Testis (tissue), 3 donors: ENCODE data around the gene RABEP2. TPM values are rescaled to one million over a fixed set of nuclear protein-coding genes. Genes with fewer than 3 reads are reported as not detected.
"Not testable (repeated sequence)": the region's sequence is repeated elsewhere in the genome, so short reads cannot be mapped to it uniquely, and the experiment has no call there.

ENCODE experiments used
- DNase-seq: peaks from one replicate; pipeline ENCODE4 v3.0.0-alpha.2; 2019
- H3K27ac ChIP-seq, 2 donors: fragments of 200-600 bp; sonication (generic); one replicate each; pipeline ENCODE4 v1.5.1; 2019
- H3K27me3 ChIP-seq: fragments of 200-600 bp; sonication (generic); one replicate; pipeline ENCODE4 v1.5.1; 2019
- H3K36me3 ChIP-seq: fragments of 200-600 bp; sonication (generic); one replicate; pipeline ENCODE4 v1.5.1; 2017; ENCODE audit warnings: low read depth; ENCODE audit errors: missing control alignments
- H3K4me1 ChIP-seq: fragments of 200-600 bp; sonication (generic); one replicate; pipeline ENCODE4 v1.5.1; 2019
- H3K4me3 ChIP-seq, 2 donors: fragments of 200-600 bp; sonication (generic); one replicate each; pipeline ENCODE4 v1.5.1; 2017 to 2019
- H3K9me3 ChIP-seq: fragments of 200-600 bp; sonication (generic); one replicate; pipeline ENCODE4 v1.5.1; 2017
- POLR2A ChIP-seq: fragments of 450-650 bp; IDR thresholded peaks from one replicate; pipeline ENCODE4 v1.6.1; 2017; ENCODE audit warnings: antibody characterized with exemption, mild to moderate bottlenecking, moderate library complexity
- WGBS, 2 donors: methylation state at CpG; one replicate each; pipeline ENCODE4 v1.1.5; 2018; 5-methylcytosine and 5-hydroxymethylcytosine counted together
- intact Hi-C: fragments of 100-400 bp; cut with DNase I; formaldehyde crosslinking; loops from one replicate; pipeline ENCODE4 v1.15.1; 2023; ENCODE audit warnings: low total_unique reads
- polyA plus RNA-seq: library from polyadenylated mRNA; stranded (reverse); fragments of 350-450 nt; fragmentation: Illumina TruSeq; extraction: RNeasy Lipid Tissue Mini Kit (QIAGEN cat#74804); gene quantifications from one replicate; pipeline ENCODE4 v1.2.3, GENCODE V29; 2014; ENCODE audit warnings: low read depth, low replicate concordance; ENCODE audit not compliant: insufficient read depth
- total RNA-seq, 2 donors: library from RNA; depleted of rRNA; stranded (reverse); fragments of >200 nt; gene quantifications; one replicate each; pipeline ENCODE4 v1.2.3, GENCODE V29; 2016
- TF ChIP-seq, protein P1 (sequence below), 3 experiments: fragments of 450-650 bp in 2 of 3; fragments of 200-600 bp in 1 of 3; sonication (generic) in 1 of 3; IDR thresholded peaks; one replicate each; pipeline ENCODE4 v1.5.1; 2016 to 2019; ENCODE audit warnings: antibody characterized with exemption in 3 of 3, mild to moderate bottlenecking in 2 of 3, moderate library complexity in 1 of 3

Gene RABEP2
- total and polyA plus RNA-seq, 3 donors from 2014 or later, result 14.2 to 51.8 (median 43.3) TPM

DNA sequence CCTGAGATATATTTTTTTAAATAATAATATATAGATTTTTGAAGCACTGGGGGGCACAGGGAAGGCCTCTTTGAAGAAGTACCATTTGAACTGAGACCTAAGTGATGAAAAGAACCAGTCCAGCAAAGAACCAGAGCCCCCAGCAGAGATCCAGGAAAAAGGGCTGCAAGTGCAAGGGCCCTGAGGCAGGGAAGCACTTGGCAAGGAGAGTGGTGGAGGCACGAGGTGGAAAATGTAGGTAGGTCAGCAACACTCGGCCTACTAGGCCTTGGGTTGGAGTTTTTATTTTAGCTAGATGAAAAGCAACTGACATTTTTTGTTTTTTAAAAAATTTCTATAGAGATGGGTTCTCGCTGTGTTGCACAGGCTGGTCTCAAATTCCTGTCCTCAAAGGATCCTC lies 5.2 kb upstream of the RABEP2 start:
- WGBS, 2 donors, result 92 to 95% methylated on average over 3 of the region's 3 CpGs
- Histone ChIP-seq H3K36me3 (no peaks in the 10 kb centered on the region), H3K27ac (no peak overlapping the region), H3K9me3 (no peaks in the 10 kb centered on the region), H3K27me3 (no peaks in the 10 kb centered on the region), H3K4me3 (no peak overlapping the region), H3K4me1 (no peaks in the 10 kb centered on the region)
- TF ChIP-seq, protein P1, sequence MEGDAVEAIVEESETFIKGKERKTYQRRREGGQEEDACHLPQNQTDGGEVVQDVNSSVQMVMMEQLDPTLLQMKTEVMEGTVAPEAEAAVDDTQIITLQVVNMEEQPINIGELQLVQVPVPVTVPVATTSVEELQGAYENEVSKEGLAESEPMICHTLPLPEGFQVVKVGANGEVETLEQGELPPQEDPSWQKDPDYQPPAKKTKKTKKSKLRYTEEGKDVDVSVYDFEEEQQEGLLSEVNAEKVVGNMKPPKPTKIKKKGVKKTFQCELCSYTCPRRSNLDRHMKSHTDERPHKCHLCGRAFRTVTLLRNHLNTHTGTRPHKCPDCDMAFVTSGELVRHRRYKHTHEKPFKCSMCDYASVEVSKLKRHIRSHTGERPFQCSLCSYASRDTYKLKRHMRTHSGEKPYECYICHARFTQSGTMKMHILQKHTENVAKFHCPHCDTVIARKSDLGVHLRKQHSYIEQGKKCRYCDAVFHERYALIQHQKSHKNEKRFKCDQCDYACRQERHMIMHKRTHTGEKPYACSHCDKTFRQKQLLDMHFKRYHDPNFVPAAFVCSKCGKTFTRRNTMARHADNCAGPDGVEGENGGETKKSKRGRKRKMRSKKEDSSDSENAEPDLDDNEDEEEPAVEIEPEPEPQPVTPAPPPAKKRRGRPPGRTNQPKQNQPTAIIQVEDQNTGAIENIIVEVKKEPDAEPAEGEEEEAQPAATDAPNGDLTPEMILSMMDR (IDR thresholded peaks at IDR 0.05), result no peak
- no peak for TF ChIP-seq POLR2A
- intact Hi-C loops, result no loop called here
- no peak for DNase-seq

DNA sequence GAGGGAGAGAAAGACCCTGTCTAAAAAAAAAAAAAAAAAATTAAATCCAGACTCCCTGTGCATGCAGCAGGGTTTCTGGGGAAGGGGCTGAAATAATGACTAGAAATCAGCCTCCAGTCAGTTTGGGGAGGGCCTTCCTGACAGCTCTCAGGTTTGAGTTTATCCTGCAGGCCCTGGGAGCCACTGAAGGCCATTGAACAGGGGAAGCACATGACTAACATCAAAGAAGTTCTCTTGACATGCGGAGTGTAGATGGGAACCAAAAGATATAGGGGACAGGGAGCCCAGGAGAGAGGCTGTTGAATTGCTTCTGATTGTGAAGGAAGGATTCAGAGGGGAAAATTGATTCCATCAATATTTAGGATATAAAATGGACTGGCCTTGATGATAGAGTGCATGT lies 2.8 kb upstream of the RABEP2 start:
- H3K9me3 ChIP-seq, result no peaks in the 10 kb centered on the region
- TF ChIP-seq POLR2A, result no peak
- TF ChIP-seq, protein P1 (IDR thresholded peaks at IDR 0.05), result no peak
- peaks cover 13% of the 10 kb centered on the region for H3K4me1 ChIP-seq
- H3K4me3 ChIP-seq, result no peak overlapping the region
- no peaks in the 10 kb centered on the region for H3K27me3 ChIP-seq
- no peak for DNase-seq
- no peak overlapping the region for H3K27ac ChIP-seq
- no peaks in the 10 kb centered on the region for H3K36me3 ChIP-seq
- 90 to 92% methylated on average over 1 of the region's 1 CpG for WGBS, 2 donors
- intact Hi-C loops, result no loop called here

DNA sequence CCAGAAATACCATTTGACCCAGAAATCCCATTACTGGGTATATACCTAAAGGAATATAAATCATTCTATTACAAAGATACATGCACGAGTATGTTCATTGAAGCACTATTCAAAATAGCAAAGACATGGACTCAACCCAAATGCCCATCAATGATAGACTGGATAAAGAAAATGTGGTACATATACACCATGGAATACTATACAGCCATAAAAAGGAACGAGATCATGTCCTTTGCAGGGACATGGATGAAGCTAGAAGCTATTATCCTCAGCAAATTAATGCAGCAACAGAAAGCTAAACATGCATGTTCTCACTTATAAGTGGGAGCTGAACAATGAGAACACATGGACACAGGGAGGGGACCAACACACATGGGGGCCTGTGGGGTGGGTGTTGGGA lies 1.2 kb upstream of the RABEP2 start:
- DNase-seq, intact Hi-C loops, H3K36me3 ChIP-seq, H3K27me3 ChIP-seq, H3K9me3 ChIP-seq: not testable (repeated sequence)
- peak overlapping the region in 1 of 2 donors; percentile 70 for H3K4me3 ChIP-seq
- H3K4me1 ChIP-seq, result peaks cover 13% of the 10 kb centered on the region
- H3K27ac ChIP-seq, result peak overlapping the region; percentile 66 to 97
- 51 to 58% methylated on average over 2 of the region's 2 CpGs for WGBS, 2 donors

DNA sequence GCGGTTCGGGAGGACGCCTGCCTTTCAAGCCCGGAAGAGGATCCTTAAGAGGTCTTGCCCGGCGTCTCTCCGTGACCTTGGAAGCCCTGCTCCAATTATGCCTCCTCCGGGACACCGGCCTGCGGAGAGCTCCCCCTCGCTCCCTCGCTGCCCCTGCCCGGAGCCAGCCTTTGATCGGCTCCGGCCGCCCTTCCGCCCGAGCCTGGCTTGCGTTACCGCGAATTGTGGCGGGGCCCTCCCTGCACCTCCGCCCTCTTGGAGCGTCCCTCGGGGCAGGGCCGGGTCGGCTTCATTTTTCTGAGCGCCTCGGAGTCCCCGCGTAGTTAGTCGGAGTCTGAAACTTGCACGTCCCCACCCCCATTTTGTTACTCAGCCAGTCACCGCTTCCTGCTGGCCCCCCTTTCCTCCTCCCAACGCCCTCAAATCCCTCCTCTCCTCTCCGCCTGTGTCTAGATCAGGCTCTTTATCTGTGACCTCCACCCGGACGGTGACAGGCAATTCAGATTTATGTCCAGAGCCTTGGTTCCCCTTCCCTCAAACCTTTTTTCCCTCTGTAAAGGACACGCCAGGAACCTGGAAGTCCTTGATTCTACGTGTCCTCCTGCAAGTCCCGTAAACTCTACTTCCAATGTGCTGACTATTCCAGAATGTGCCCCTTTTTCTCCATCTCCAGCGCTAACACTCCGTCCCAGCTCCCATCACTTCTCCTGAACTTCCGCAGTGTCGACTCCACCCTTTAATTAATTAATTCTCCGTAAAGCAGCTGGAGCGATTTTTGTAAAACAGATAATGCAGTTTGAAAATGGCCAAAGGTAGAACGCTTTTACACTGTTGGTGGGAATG lies 569 bp upstream of the RABEP2 start:
- WGBS, 2 donors, result 0 to 1% methylated on average over 39 to 48 of the region's 48 CpGs

DNA sequence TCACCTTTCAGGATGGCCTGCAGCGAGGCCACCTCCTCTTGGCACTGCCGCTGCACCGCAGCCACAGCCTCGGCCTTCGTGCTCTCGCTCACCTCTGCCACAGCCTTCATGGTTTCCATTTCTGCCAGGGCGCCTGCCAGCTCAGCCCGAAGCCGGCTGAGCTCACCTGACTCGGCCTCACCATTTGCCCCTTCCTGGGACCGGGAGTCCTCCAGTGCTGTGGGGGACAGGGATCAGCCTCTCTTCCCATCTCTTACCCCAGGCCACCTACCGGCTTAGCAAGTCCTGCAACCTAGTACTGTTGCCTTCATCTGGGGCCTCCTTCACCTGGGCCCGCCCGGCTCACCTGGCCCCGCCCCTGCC lies 658 bp downstream of the RABEP2 start:
- Histone ChIP-seq H3K9me3 (no peaks in the 10 kb centered on the region), H3K4me3 (peak overlapping the region; percentile 70 to 90), H3K27me3 (no peaks in the 10 kb centered on the region), H3K36me3 (no peaks in the 10 kb centered on the region), H3K27ac (peak overlapping the region; percentile 66 to 97), H3K4me1 (peaks cover 13% of the 10 kb centered on the region)
- TF ChIP-seq POLR2A, result no peak
- TF ChIP-seq, protein P1 (IDR thresholded peaks at IDR 0.05), result no peak
- 7 to 33% methylated on average over 3 to 15 of the region's 15 CpGs for WGBS, 2 donors
- intact Hi-C loops, result no loop called here
- DNase-seq, result no peak

More for the DNA sequence above, 569 bp upstream of the RABEP2 start:
- peaks cover 13% of the 10 kb centered on the region for H3K4me1 ChIP-seq
- peak overlapping the region; percentile 70 to 90 for H3K4me3 ChIP-seq
- peak overlapping the region; percentile 66 to 97 for H3K27ac ChIP-seq
- DNase-seq, result peak; percentile 80
- TF ChIP-seq, protein P1 (IDR thresholded peaks at IDR 0.05), result no peak
- TF ChIP-seq POLR2A, result no peak
- no peaks in the 10 kb centered on the region for H3K27me3 ChIP-seq
- H3K9me3 ChIP-seq, result no peaks in the 10 kb centered on the region
- H3K36me3 ChIP-seq, result no peaks in the 10 kb centered on the region
- intact Hi-C loops, result no loop called here
